Measurements from ENCODE around the gene BCS1L. TPM values are rescaled to one million over a fixed set of nuclear protein-coding genes. Genes with fewer than 3 reads are reported as not detected.
"Not testable (repeated sequence)": the region's sequence is repeated elsewhere in the genome, so short reads cannot be mapped to it uniquely, and the experiment has no call there.

The BCS1L gene
- total RNA-seq, 1 donor from 2014 or later: 38.5 TPM

GRCh38 chr2:218671654-218672566 is 12.4 kb downstream of the BCS1L start, which contains the start of the genes RNF25 and STK36:
RNF25 (minus strand) TSS chr2:218672002; CDS start chr2:218671970, 32 bp downstream.
STK36 (plus strand) TSS chr2:218672086; CDS start chr2:218672830, 744 bp downstream.
- ATAC-seq (peak; percentile 98), DNase-seq (peak; percentile 91)
- Histone ChIP-seq H3K4me1 (peaks cover 14% of the 10 kb centered on the region), H3K4me3 (peak within 1 kb of the TSS; percentile 70), H3K36me3 (peaks cover 27% of the 10 kb centered on the region), H3K27ac (peak within 1 kb of the TSS; percentile 79), H3K27me3 (no peaks in the 10 kb centered on the region), H3K9me3 (no peaks in the 10 kb centered on the region)
- intact Hi-C loops (cut with DNase I): no loop called here
- TF ChIP-seq, protein P1, sequence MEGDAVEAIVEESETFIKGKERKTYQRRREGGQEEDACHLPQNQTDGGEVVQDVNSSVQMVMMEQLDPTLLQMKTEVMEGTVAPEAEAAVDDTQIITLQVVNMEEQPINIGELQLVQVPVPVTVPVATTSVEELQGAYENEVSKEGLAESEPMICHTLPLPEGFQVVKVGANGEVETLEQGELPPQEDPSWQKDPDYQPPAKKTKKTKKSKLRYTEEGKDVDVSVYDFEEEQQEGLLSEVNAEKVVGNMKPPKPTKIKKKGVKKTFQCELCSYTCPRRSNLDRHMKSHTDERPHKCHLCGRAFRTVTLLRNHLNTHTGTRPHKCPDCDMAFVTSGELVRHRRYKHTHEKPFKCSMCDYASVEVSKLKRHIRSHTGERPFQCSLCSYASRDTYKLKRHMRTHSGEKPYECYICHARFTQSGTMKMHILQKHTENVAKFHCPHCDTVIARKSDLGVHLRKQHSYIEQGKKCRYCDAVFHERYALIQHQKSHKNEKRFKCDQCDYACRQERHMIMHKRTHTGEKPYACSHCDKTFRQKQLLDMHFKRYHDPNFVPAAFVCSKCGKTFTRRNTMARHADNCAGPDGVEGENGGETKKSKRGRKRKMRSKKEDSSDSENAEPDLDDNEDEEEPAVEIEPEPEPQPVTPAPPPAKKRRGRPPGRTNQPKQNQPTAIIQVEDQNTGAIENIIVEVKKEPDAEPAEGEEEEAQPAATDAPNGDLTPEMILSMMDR (IDR thresholded peaks at IDR 0.05): no peak

- Histone ChIP-seq H3K36me3 (peaks cover 58% of the 10 kb centered on the region), H3K4me1 (no peaks in the 10 kb centered on the region), H3K27me3 (no peaks in the 10 kb centered on the region), H3K9me3 (no peaks in the 10 kb centered on the region), H3K4me3 (no peak overlapping the region), H3K27ac (no peak overlapping the region)
- DNase-seq: no peak
- intact Hi-C loops (cut with DNase I): no loop called here
- TF ChIP-seq, protein P1 (IDR thresholded peaks at IDR 0.05): no peak
- peak; percentile 92 for ATAC-seq
These were observed 19.6 kb downstream of the BCS1L start for GRCh38 chr2:218679119-218679518.

- Histone ChIP-seq H3K9me3 (no peaks in the 10 kb centered on the region), H3K27me3 (no peaks in the 10 kb centered on the region), H3K36me3 (peaks cover 58% of the 10 kb centered on the region), H3K4me1 (no peaks in the 10 kb centered on the region), H3K27ac (no peak overlapping the region), H3K4me3 (no peak overlapping the region)
- TF ChIP-seq, protein P1 (IDR thresholded peaks at IDR 0.05): no peak
- intact Hi-C loops (cut with DNase I): no loop called here
- no peak for ATAC-seq
- DNase-seq: no peak
These were observed 20.6 kb downstream of the BCS1L start for GRCh38 chr2:218680061-218680460.

DNA sequence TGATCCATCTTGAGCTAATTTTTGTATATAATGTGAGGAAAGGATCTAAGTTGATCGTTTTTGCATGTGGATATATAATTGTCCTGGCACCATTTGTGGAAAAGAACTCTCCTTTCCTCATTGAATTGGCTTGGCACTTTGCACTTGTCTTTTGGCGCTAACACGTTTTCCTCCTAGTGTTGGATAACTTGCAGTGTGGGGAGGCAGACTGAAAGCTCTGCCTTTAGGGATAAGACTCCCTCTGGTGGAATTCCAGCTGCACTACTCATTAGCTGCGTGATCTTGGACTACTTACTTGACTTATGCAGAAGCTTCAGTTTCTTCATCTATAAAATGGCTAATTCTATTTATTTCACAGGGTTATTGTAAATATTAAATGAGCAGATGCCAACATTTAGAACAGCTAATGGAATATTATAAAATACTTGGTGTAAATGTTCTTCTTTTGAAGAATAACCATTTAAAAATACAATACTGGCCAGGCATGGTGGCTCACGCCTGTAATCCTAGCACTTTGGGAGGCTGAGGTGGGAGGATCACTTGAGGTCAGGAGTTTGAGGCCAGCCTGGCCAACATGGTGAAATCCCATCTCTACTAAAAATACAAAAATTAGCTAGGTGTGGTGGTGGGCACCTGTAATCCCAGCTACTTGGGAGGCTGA is 28.0 kb downstream of the BCS1L start:
- DNase-seq: not testable (repeated sequence)

GRCh38 chr2:218691234-218691633 is 31.8 kb downstream of the BCS1L start:
- H3K4me3 ChIP-seq: no peak overlapping the region
- DNase-seq (no peak), ATAC-seq (no peak)
- peaks cover 42% of the 10 kb centered on the region for H3K36me3 ChIP-seq
- no peak overlapping the region for H3K27ac ChIP-seq
- TF ChIP-seq, protein P1 (IDR thresholded peaks at IDR 0.05): no peak
- no peaks in the 10 kb centered on the region for H3K9me3 ChIP-seq
- H3K27me3 ChIP-seq: no peaks in the 10 kb centered on the region
- intact Hi-C loops (cut with DNase I): no loop called here
- no peaks in the 10 kb centered on the region for H3K4me1 ChIP-seq

More for the DNA sequence above, 28.0 kb downstream of the BCS1L start:
- ATAC-seq: peak; percentile 97
- H3K9me3 ChIP-seq; H3K27me3 ChIP-seq; intact Hi-C loops (cut with DNase I); H3K4me1 ChIP-seq; H3K27ac ChIP-seq; H3K4me3 ChIP-seq: not testable (repeated sequence)
- H3K36me3 ChIP-seq: peaks cover 24% of the 10 kb centered on the region
- TF ChIP-seq, protein P1 (IDR thresholded peaks at IDR 0.05): peak; percentile 85
